GM20431 (cell line): ENCODE results near the gene TMEM178B.

ENCODE experiments used
- in situ Hi-C: fragments of 300-500 bp; cut with MseI, MboI; formaldehyde crosslinking; loops from one replicate; pipeline ENCODE4 v1.15.0; 2020; ENCODE audit warnings: low sequenced_read_pairs; ENCODE audit not compliant: unreplicated experiment

TMEM178B gene

DNA sequence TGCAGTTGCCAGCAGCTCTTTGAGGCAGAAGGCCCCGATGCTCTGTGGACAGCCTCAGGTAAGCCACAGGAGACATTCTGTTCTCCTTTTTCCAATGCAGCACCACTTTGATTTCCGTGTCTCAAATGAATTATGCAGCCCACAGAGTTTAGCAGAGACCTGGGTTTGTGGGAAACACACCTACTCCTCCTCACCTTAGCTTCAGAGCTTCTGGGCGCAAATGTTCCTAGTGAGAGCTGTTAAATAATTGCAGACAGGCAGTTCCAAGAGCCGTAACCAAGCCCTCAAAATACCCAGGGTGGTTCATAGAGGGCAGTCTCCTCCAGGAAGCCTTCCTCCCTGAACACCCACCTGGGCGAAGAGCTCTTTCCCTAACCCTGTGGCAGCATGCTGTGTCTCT is 408.1 kb downstream of the TMEM178B start:
- in situ Hi-C loops, result no loop called here

- in situ Hi-C loops, result no loop called here
These were observed 409.2 kb downstream of the TMEM178B start for GRCh38 chr7:141483044-141483443.

GRCh38 chr7:141484907-141485306 is 411.0 kb downstream of the TMEM178B start:
- in situ Hi-C loops, result no loop called here

GRCh38 chr7:141486959-141487358 is 413.1 kb downstream of the TMEM178B start:
- in situ Hi-C loops, result no loop called here

DNA sequence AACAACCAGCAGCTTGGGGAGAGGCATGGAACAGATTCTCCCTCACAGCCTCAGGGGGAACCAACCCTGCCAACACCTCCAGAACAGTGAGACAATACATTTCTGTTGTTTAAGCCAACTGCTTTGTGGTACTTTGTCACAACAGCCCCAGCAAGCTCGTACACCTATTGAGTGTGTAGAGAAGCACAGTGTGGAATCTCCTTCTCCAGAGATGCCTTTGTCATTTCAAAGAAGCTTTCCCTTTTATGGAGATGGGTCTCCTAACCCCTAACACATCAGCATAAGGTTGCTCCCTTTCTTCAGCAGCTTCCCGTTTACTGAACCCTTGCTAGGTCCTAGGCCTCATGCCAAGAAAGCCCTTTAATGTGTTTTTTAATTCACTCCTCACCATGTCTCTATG is 416.6 kb downstream of the TMEM178B start:
- in situ Hi-C loops, result no loop called here

DNA sequence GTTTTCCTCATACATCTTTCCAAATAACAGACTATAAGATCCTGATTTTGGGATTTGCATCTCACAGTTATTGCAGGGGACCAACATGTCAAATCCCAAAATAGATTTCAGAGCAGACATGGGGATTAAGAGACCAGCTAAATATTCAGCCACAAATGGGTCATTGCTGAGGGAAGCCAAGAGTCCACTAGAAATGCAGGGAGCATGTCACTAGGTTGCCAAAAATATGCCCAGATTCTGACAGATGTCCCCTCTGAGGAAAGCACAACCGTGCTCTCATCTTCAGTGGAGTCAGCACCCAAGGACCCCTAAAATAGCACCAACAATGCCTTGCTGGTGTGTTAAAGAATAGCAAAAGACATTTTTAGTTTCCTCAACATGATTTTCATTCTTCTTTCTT is 421.2 kb downstream of the TMEM178B start:
- in situ Hi-C loops, result no loop called here

DNA sequence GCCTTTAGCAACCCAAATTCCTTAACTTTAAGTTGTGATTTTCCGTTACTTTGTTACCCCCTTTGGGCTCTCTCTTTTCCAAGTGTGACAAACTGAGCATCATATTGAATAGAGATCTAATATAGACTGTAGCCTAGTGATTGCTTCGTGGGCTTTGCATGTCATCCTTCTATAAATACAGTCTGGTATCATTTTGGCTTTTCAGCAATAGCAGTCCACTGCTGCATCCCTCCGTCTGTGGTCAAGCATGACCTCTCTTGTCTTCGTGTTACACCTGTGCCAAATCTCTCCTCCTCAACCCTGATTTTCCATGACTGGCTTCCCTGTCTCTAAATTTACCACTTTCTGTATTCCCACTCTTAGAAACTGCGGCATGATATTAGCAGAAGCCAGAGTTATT is 423.5 kb downstream of the TMEM178B start:
- in situ Hi-C loops, result no loop called here

GRCh38 chr7:141500608-141501007 is 426.7 kb downstream of the TMEM178B start:
- in situ Hi-C loops, result no loop called here

GRCh38 chr7:141501451-141501850 is 427.6 kb downstream of the TMEM178B start:
- in situ Hi-C loops, result no loop called here

DNA sequence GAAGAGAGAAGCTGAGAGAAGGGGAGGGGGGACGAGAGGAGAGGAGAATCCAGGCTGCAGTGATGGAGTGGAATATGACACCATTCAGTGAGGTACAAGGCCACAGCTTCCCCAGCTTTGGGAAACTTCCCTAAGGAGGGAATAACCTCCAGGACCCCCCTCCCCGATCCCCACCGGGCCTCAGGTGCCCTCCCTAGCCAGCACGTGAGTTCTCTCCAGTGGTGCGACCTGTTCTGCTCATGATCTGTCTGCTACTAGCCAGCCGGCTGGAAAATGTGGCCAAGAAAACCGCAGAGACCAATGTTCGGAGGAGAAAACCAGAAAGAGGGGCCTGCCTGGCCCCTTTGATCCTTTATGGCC is 437.4 kb downstream of the TMEM178B start:
- in situ Hi-C loops, result no loop called here

DNA sequence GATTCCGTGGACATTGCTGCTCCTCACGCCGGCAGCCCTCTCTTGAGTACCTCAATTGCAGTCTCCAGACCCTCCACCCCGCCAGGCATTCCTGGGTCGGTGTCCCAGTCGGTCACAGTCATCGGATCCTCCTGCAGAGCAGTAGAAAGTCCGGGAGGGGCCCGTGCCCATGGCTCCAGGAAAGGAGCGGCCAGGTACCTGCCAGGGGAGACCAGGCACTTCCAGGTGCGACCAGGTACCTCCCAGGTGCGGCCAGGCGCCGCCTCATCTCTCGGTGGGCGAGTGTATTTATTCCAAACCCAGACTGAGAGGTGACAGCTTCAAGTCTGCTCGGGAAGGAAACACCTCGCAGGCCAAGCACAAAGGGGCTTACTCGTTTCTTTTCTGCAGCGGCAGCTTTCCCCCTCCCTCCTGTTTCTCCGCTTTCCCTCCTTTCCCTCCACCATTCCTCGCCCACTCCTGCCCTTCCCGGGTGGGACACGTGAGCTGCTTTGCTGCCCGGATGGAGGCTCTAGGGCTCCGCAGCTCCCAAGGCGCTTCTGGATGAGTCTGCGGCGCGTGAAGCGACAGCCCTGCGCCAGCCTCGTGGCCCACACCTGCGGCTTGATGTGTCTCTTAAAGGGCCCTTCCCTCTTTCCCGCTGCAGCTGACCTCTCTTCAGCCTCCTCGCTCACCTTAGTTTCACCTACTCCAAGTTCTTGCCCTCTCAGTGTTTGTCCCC is 438.0 kb downstream of the TMEM178B start:
- in situ Hi-C loops, result no loop called here

DNA sequence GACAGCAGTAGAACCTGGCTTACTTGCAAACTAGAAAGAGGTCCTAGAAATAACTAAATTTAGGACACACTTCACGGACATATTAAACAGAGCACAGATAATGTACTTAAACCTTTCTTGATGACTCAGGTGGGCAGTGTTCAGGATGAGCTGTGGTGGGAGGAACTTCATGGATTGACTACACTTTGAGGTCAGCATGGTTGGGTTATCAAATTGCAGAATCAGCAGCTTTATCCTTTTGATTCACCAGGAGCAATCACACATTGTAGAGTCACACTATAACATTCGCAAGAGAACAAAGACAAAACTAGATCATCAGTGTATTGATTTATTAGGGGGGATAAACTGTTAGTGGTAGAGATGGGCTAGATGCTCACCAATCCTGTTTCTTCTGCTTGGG is 438.7 kb downstream of the TMEM178B start:
- in situ Hi-C loops, result no loop called here

GRCh38 chr7:141513720-141514119 is 439.9 kb downstream of the TMEM178B start:
- in situ Hi-C loops, result no loop called here

- in situ Hi-C loops, result no loop called here
These were observed 442.1 kb downstream of the TMEM178B start for GRCh38 chr7:141515941-141516340.

- in situ Hi-C loops, result no loop called here
These were observed 445.8 kb downstream of the TMEM178B start for GRCh38 chr7:141519623-141520022.

GRCh38 chr7:141522657-141523342 is 448.9 kb downstream of the TMEM178B start:
- in situ Hi-C loops, result no loop called here

GRCh38 chr7:141525973-141526514 is 452.2 kb downstream of the TMEM178B start:
- in situ Hi-C loops, result no loop called here

DNA sequence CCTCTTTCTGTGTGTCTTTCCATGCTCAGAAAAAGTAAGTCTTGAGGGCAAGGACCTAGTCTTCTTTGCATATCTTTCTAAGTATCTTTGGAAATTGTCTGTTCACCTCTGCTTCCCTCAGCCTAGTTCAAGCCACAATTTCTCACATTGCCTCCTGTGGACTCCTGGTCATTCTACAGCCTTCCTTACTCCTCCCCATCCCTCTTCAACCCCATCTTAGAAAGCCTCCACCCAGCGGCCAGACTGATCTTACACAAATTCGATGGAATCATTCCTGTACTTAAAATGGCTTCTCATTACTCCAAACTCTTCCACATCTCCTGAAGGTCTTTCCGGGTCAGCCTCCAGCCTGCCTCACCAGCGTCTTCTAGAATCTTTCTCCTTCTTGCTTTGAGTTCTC is 453.2 kb downstream of the TMEM178B start:
- in situ Hi-C loops, result no loop called here

DNA sequence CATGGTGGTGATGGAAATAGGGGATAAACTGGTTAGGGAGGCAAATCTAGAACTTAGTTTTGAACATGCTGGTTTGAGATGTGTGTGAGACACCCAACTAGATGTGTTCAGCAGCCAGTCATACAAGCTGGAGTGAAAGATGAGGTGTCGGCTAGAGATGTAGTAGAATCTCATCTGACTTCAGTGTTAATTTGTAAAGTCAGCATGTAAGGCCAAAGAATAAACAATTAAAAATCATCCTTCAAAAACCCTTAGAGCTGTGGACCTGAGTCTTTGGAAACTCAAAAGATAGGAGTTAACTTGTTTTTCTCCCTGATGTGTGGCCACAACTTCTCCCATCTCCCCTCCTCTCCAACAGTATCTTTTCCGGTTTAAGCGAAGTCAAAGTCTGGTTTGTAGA is 454.5 kb downstream of the TMEM178B start:
- in situ Hi-C loops, result no loop called here
